Measurements from ENCODE around the gene SPR. TPM values are rescaled to one million over a fixed set of nuclear protein-coding genes. Genes with fewer than 3 reads are reported as not detected.

SPR gene
- total RNA-seq, 6 experiments from 2014 or later: 17.0 to 21.6 (median 19.0) TPM

GRCh38 chr2:72921088-72921851, 34.1 kb downstream of the SPR start:
- Mint-ChIP-seq H3K4me3 (no peak overlapping the region), H3K27ac (no peak overlapping the region)

GRCh38 chr2:72921853-72922252, 34.6 kb downstream of the SPR start:
- Mint-ChIP-seq H3K9me3 (no peaks in the 10 kb centered on the region), H3K36me3 (ENCODE audit: low read depth) (no peaks in the 10 kb centered on the region), H3K4me3 (no peak overlapping the region), H3K27ac (no peak overlapping the region), H3K4me1 (ENCODE audit: low read depth) (no peaks in the 10 kb centered on the region), H3K27me3 (ENCODE audit: insufficient read depth) (peaks cover 67% of the 10 kb centered on the region)
- no peak for TF ChIP-seq CTCF (IDR thresholded peaks at IDR 0.05)
- DNase-seq: no peak

More at GRCh38 chr2:72921088-72921851, 34.1 kb downstream of the SPR start:
- Mint-ChIP-seq H3K9me3 (no peaks in the 10 kb centered on the region), H3K27me3 (ENCODE audit: insufficient read depth) (peaks cover 71% of the 10 kb centered on the region), H3K36me3 (ENCODE audit: low read depth) (no peaks in the 10 kb centered on the region), H3K4me1 (ENCODE audit: low read depth) (no peaks in the 10 kb centered on the region)
- TF ChIP-seq CTCF (IDR thresholded peaks at IDR 0.05): no peak
- DNase-seq: no peak

- Mint-ChIP-seq H3K4me3 (no peak overlapping the region), H3K27me3 (ENCODE audit: insufficient read depth) (peaks cover 58% of the 10 kb centered on the region), H3K4me1 (ENCODE audit: low read depth) (no peaks in the 10 kb centered on the region), H3K27ac (no peak overlapping the region), H3K36me3 (ENCODE audit: low read depth) (no peaks in the 10 kb centered on the region), H3K9me3 (no peaks in the 10 kb centered on the region)
- no peak for TF ChIP-seq CTCF (IDR thresholded peaks at IDR 0.05)
- no peak for DNase-seq
These were observed 36.7 kb downstream of the SPR start for GRCh38 chr2:72923833-72924352.

GRCh38 chr2:72924353-72925240, 37.4 kb downstream of the SPR start:
- Mint-ChIP-seq H3K9me3 (no peaks in the 10 kb centered on the region), H3K4me1 (ENCODE audit: low read depth) (no peaks in the 10 kb centered on the region), H3K27me3 (ENCODE audit: insufficient read depth) (peaks cover 51% of the 10 kb centered on the region), H3K27ac (no peak overlapping the region), H3K36me3 (ENCODE audit: low read depth) (no peaks in the 10 kb centered on the region), H3K4me3 (no peak overlapping the region)
- no peak for DNase-seq
- no peak for TF ChIP-seq CTCF (IDR thresholded peaks at IDR 0.05)

- Mint-ChIP-seq H3K9me3 (no peaks in the 10 kb centered on the region), H3K4me3 (no peak overlapping the region), H3K27me3 (ENCODE audit: insufficient read depth) (peaks cover 45% of the 10 kb centered on the region), H3K4me1 (ENCODE audit: low read depth) (no peaks in the 10 kb centered on the region), H3K36me3 (ENCODE audit: low read depth) (no peaks in the 10 kb centered on the region), H3K27ac (no peak overlapping the region)
- DNase-seq: no peak
- TF ChIP-seq CTCF (IDR thresholded peaks at IDR 0.05): no peak
These were observed 38.2 kb downstream of the SPR start for GRCh38 chr2:72925328-72925943.
